PFSK-1 (cell line): Measurements from ENCODE around the gene CEP97.

Experiments used
- FOXP2 ChIP-seq: optimal IDR thresholded peaks from 2 replicates; pipeline ENCODE3; 2011; ENCODE audit warnings: borderline replicate concordance, control low read depth, inconsistent platforms; ENCODE audit not compliant: insufficient read depth; ENCODE audit errors: extremely low read length, extremely low read depth
- POLR2AphosphoS5 ChIP-seq: IDR thresholded peaks from 2 replicates; pipeline ENCODE4 v1.6.1; 2012; ENCODE audit warnings: low read depth, mild to moderate bottlenecking, control low read depth, low read length, moderate library complexity
- REST ChIP-seq, 2 experiments: IDR thresholded peaks; 2 replicates each; pipeline versions ENCODE4 v1.6.1 to v1.8.0; 2011 to 2012; ENCODE audit warnings: low read depth in 2 of 2, low read length in 2 of 2, control low read depth in 1 of 2, inconsistent platforms in 1 of 2, mild to moderate bottlenecking in 1 of 2, moderate library complexity in 1 of 2; ENCODE audit not compliant: insufficient read depth in 1 of 2
- SIN3A ChIP-seq: IDR thresholded peaks from 2 replicates; pipeline ENCODE4 v1.6.1; 2012; ENCODE audit warnings: mild to moderate bottlenecking, low read length, moderate library complexity, borderline replicate concordance; ENCODE audit not compliant: insufficient read depth
- TAF1 ChIP-seq: IDR thresholded peaks from 2 replicates; pipeline ENCODE4 v1.6.1; 2012; ENCODE audit warnings: low read length, control low read depth, borderline replicate concordance; ENCODE audit not compliant: insufficient read depth

GRCh38 chr3:101687142-101687931 is 37.1 kb upstream of the CEP97 start:
- no peak for TF ChIP-seq POLR2AphosphoS5
- TF ChIP-seq SIN3A: no peak
- TF ChIP-seq REST (IDR thresholded peaks at IDR 0.05; ENCODE audit: insufficient read depth in 1 of 2, low read depth in 2 of 2, low read length in 2 of 2): no peak
- no peak for TF ChIP-seq TAF1
- no peak for TF ChIP-seq FOXP2
